ENCODE data around the gene FOSL2.

Gene FOSL2

GRCh38 chr2:28350196-28350595, 42.5 kb upstream of the FOSL2 start:
- Histone ChIP-seq H3K27me3 (replicated peaks; ENCODE audit: control insufficient read depth, insufficient read depth, low read length) (no peaks in the 10 kb centered on the region), H3K4me3 (replicated peaks; ENCODE audit: low read depth, low read length) (no peak overlapping the region), H3K36me3 (ENCODE audit: control insufficient read depth, insufficient read depth, low read length) (no peaks in the 10 kb centered on the region)
- no peak for DNase-seq (ENCODE audit: extremely low read depth, insufficient read length)
- TF ChIP-seq CTCF (IDR thresholded peaks at IDR 0.05; ENCODE audit: insufficient read depth, low read length, poor library complexity, severe bottlenecking) = no peak

- no peak for DNase-seq (ENCODE audit: extremely low read depth, insufficient read length)
- Histone ChIP-seq H3K4me3 (replicated peaks; ENCODE audit: low read depth, low read length) (no peak overlapping the region), H3K36me3 (ENCODE audit: control insufficient read depth, insufficient read depth, low read length) (no peaks in the 10 kb centered on the region), H3K27me3 (replicated peaks; ENCODE audit: control insufficient read depth, insufficient read depth, low read length) (no peaks in the 10 kb centered on the region)
- no peak for TF ChIP-seq CTCF (IDR thresholded peaks at IDR 0.05; ENCODE audit: insufficient read depth, low read length, poor library complexity, severe bottlenecking)
These were observed 41.8 kb upstream of the FOSL2 start for GRCh38 chr2:28350791-28351285.

- H3K36me3 ChIP-seq (ENCODE audit: control insufficient read depth, insufficient read depth, low read length) = no peaks in the 10 kb centered on the region
- H3K27me3 ChIP-seq (replicated peaks; ENCODE audit: control insufficient read depth, insufficient read depth, low read length) = no peaks in the 10 kb centered on the region
- no peak overlapping the region for H3K4me3 ChIP-seq (replicated peaks; ENCODE audit: low read depth, low read length)
- no peak for TF ChIP-seq CTCF (IDR thresholded peaks at IDR 0.05; ENCODE audit: insufficient read depth, low read length, poor library complexity, severe bottlenecking)
- no peak for DNase-seq (ENCODE audit: extremely low read depth, insufficient read length)
These were observed 41.0 kb upstream of the FOSL2 start for GRCh38 chr2:28351621-28352020.

- no peak for DNase-seq (ENCODE audit: extremely low read depth, insufficient read length)
- Histone ChIP-seq H3K27me3 (replicated peaks; ENCODE audit: control insufficient read depth, insufficient read depth, low read length) (no peaks in the 10 kb centered on the region), H3K4me3 (replicated peaks; ENCODE audit: low read depth, low read length) (no peak overlapping the region), H3K36me3 (ENCODE audit: control insufficient read depth, insufficient read depth, low read length) (no peaks in the 10 kb centered on the region)
- TF ChIP-seq CTCF (IDR thresholded peaks at IDR 0.05; ENCODE audit: insufficient read depth, low read length, poor library complexity, severe bottlenecking) = no peak
These were observed 40.6 kb upstream of the FOSL2 start for GRCh38 chr2:28352104-28352503.

- H3K36me3 ChIP-seq (ENCODE audit: control insufficient read depth, insufficient read depth, low read length) = no peaks in the 10 kb centered on the region
- no peak for DNase-seq (ENCODE audit: extremely low read depth, insufficient read length)
- no peak for TF ChIP-seq CTCF (IDR thresholded peaks at IDR 0.05; ENCODE audit: insufficient read depth, low read length, poor library complexity, severe bottlenecking)
- H3K27me3 ChIP-seq (replicated peaks; ENCODE audit: control insufficient read depth, insufficient read depth, low read length) = no peaks in the 10 kb centered on the region
- H3K4me3 ChIP-seq (replicated peaks; ENCODE audit: low read depth, low read length) = no peak overlapping the region
These were observed 40.0 kb upstream of the FOSL2 start for GRCh38 chr2:28352610-28353195.
